HCT116 (cell line): Measurements from ENCODE around the gene ANKRD9. TPM values are rescaled to one million over a fixed set of nuclear protein-coding genes. Genes with fewer than 3 reads are reported as not detected.

Experiments used
- ATAC-seq: fragments of 200-7000 bp; cut with Tn5 transposase; 2 replicates; pipeline ENCODE4 v1.9.1; 2020; ENCODE audit warnings: mild to moderate bottlenecking, moderate library complexity
- BruUV-seq: library from RNA; stranded (reverse); fragments of 400-500 nt; replicated peaks from 2 replicates; lab custom pipeline; 2021; lab: Mats Ljungman, UMichigan
- CTCF ChIA-PET: fragments of 300-600 bp; sonication (Branson Sonifier 250); formaldehyde crosslinking; loops from one replicate; lab custom pipeline; 2021; ENCODE audit warnings: antibody characterized with exemption; lab: Charles Lee
- POLR2A ChIA-PET: fragments of 300-600, 350-600 bp; sonication (Branson Sonifier 250); formaldehyde crosslinking; loops from one replicate; lab custom pipeline; 2021; ENCODE audit warnings: antibody characterized with exemption; lab: Charles Lee
- RAD21 ChIA-PET, 2 experiments: fragments of 300-600 bp; sonication (Branson Sonifier 250); formaldehyde crosslinking; loops; one replicate each; lab custom pipeline; 2023; ENCODE audit warnings: low total read pairs in 2 of 2; ENCODE audit not compliant: uncharacterized antibody in 2 of 2, unreplicated experiment in 2 of 2, low non-redundant PET in 1 of 2; lab: Charles Lee
- DNase-seq: peaks from one replicate; pipeline ENCODE4 v3.0.0-alpha.2; 2010; ENCODE audit warnings: low read depth, low spot score
- H2AFZ ChIP-seq: fragments of 200-600 bp; shearing (Covaris generic), sonication (generic); 2 replicates; pipeline ENCODE4 v1.6.1; 2017; ENCODE audit warnings: low read depth, mixed run types, mixed read lengths, antibody characterized with exemption, low read length; ENCODE audit not compliant: poor library complexity, severe bottlenecking
- H3K27ac ChIP-seq: 2 replicates; pipeline ENCODE4 v1.5.1; 2012; ENCODE audit warnings: low read depth, low read length
- H3K27me3 ChIP-seq: fragments of 200-600 bp; sonication (generic); 2 replicates; pipeline ENCODE4 v1.6.1; 2016; ENCODE audit warnings: mixed run types, low read length, mixed read lengths; ENCODE audit not compliant: insufficient read depth
- H3K36me3 ChIP-seq, 2 experiments: fragments of 200-500 bp in 1 of 2; fragments of 200-600 bp in 1 of 2; sonication (Bioruptor generic) in 1 of 2; sonication (generic) in 1 of 2; 2 replicates each; pipeline versions ENCODE4 v1.5.1 to v1.6.1; 2014 to 2016; ENCODE audit warnings: low read length in 2 of 2, inconsistent platforms in 1 of 2, mixed read lengths in 1 of 2, mixed run types in 1 of 2; ENCODE audit not compliant: insufficient read depth in 2 of 2, control insufficient read depth in 1 of 2
- H3K4me1 ChIP-seq, 2 experiments: fragments of 200-600 bp in 1 of 2; sonication (generic) in 1 of 2; 2 replicates each; pipeline versions ENCODE4 v1.5.1 to v1.6.1; 2012 to 2017; ENCODE audit warnings: low read length in 2 of 2, inconsistent platforms in 1 of 2, mild to moderate bottlenecking in 1 of 2, mixed read lengths in 1 of 2, mixed run types in 1 of 2, moderate library complexity in 1 of 2; ENCODE audit not compliant: insufficient read depth in 2 of 2, control insufficient read depth in 1 of 2
- H3K4me2 ChIP-seq: fragments of 200-600 bp; sonication (generic); 2 replicates; pipeline ENCODE4 v1.6.1; 2017; ENCODE audit warnings: mixed run types, low read length, mixed read lengths
- H3K4me3 ChIP-seq, 2 experiments: fragments of 200-600 bp in 1 of 2; sonication (generic) in 1 of 2; replicated peaks in 1 of 2; 2 replicates each; pipeline ENCODE4 v1.5.1; 2011 to 2016; ENCODE audit warnings: low read length in 2 of 2, control low read depth in 1 of 2, low read depth in 1 of 2, mild to moderate bottlenecking in 1 of 2, mixed read lengths in 1 of 2, mixed run types in 1 of 2
- H3K79me2 ChIP-seq: fragments of 200-600 bp; sonication (generic); 2 replicates; pipeline ENCODE4 v1.6.1; 2017; ENCODE audit warnings: mild to moderate bottlenecking, mixed run types, low read length, moderate library complexity, mixed read lengths; ENCODE audit not compliant: insufficient read depth
- H3K9ac ChIP-seq: fragments of 200-600 bp; sonication (generic); 2 replicates; pipeline ENCODE4 v1.6.1; 2016; ENCODE audit warnings: low read length, mixed read lengths
- H3K9me2 ChIP-seq: fragments of 200-600 bp; sonication (generic), shearing (Covaris generic); 2 replicates; pipeline ENCODE4 v1.6.1; 2017; ENCODE audit warnings: mixed run types, mild to moderate bottlenecking, moderate library complexity; ENCODE audit not compliant: insufficient read depth
- H3K9me3 ChIP-seq, 2 experiments: fragments of 200-500 bp in 1 of 2; fragments of 200-600 bp in 1 of 2; sonication (Bioruptor generic) in 1 of 2; sonication (generic) in 1 of 2; 2 replicates each; pipeline ENCODE4 v1.6.1; 2014 to 2017; ENCODE audit warnings: low read length in 2 of 2, mixed read lengths in 2 of 2, inconsistent platforms in 1 of 2, low read depth in 1 of 2, mild to moderate bottlenecking in 1 of 2, mixed run types in 1 of 2, moderate library complexity in 1 of 2; ENCODE audit not compliant: control insufficient read depth in 1 of 2, insufficient read depth in 1 of 2
- H4K20me1 ChIP-seq: fragments of 200-600 bp; sonication (generic), shearing (Covaris generic); 2 replicates; pipeline ENCODE4 v1.6.1; 2017; ENCODE audit warnings: mixed run types, mild to moderate bottlenecking, moderate library complexity; ENCODE audit not compliant: insufficient read depth
- CEBPB ChIP-seq: IDR thresholded peaks from 2 replicates; pipeline ENCODE4 v1.6.1; 2012; ENCODE audit warnings: low read depth
- CTCF ChIP-seq, 3 experiments: fragments of 200-600 bp in 1 of 3; sonication (generic) in 1 of 3; IDR thresholded peaks in 2 of 3; conservative IDR thresholded peaks in 1 of 3; 2 replicates each; pipeline ENCODE4 v1.5.1; 2012 to 2017; ENCODE audit warnings: low read depth in 2 of 3, low read length in 2 of 3, antibody characterized with exemption in 1 of 3, borderline replicate concordance in 1 of 3, control low read depth in 1 of 3, mild to moderate bottlenecking in 1 of 3, mixed read lengths in 1 of 3, mixed run types in 1 of 3, moderate library complexity in 1 of 3; ENCODE audit not compliant: insufficient read depth in 1 of 3
- ELF1 ChIP-seq: IDR thresholded peaks from 2 replicates; pipeline ENCODE4 v1.6.1; 2012; ENCODE audit warnings: low read depth, borderline replicate concordance
- EZH2 ChIP-seq: fragments of 200-600 bp; sonication (generic); IDR thresholded peaks from 2 replicates; pipeline ENCODE4 v1.6.1; 2017; ENCODE audit warnings: antibody characterized with exemption, mixed run types
- EZH2phosphoT487 ChIP-seq: fragments of 200-600 bp; IDR thresholded peaks from 2 replicates; pipeline ENCODE4 v1.6.1; 2018; ENCODE audit warnings: antibody characterized with exemption, borderline replicate concordance
- FOSL1 ChIP-seq: IDR thresholded peaks from 2 replicates; pipeline ENCODE4 v1.6.1; 2012; ENCODE audit warnings: low read depth
- MAX ChIP-seq: IDR thresholded peaks from 2 replicates; pipeline ENCODE4 v1.6.1; 2012
- POLR2A ChIP-seq: IDR thresholded peaks from 2 replicates; pipeline ENCODE4 v1.7.0; 2011; ENCODE audit warnings: borderline replicate concordance; ENCODE audit not compliant: insufficient read depth, insufficient read length; ENCODE audit errors: extremely low read depth
- POLR2AphosphoS5 ChIP-seq: IDR thresholded peaks from 2 replicates; pipeline ENCODE4 v1.6.1; 2011; ENCODE audit warnings: mild to moderate bottlenecking, low read depth, low read length, moderate library complexity
- RAD21 ChIP-seq: IDR thresholded peaks from 2 replicates; pipeline ENCODE4 v1.6.1; 2012; ENCODE audit warnings: low read depth, mild to moderate bottlenecking
- SIN3A ChIP-seq: IDR thresholded peaks from 2 replicates; pipeline ENCODE4 v1.6.1; 2012; ENCODE audit warnings: low read depth
- SP1 ChIP-seq: IDR thresholded peaks from 2 replicates; pipeline ENCODE4 v1.6.1; 2012; ENCODE audit warnings: low read depth
- SRF ChIP-seq: IDR thresholded peaks from 2 replicates; pipeline ENCODE4 v1.6.1; 2012; ENCODE audit warnings: low read depth
- YY1 ChIP-seq: IDR thresholded peaks from 2 replicates; pipeline ENCODE4 v1.6.1; 2011; ENCODE audit warnings: low read length, low read depth, moderate library complexity, mild to moderate bottlenecking; ENCODE audit not compliant: insufficient replicate concordance; ENCODE audit errors: extremely low read depth
- ZBTB33 ChIP-seq: IDR thresholded peaks from 2 replicates; pipeline ENCODE4 v1.6.1; 2011; ENCODE audit warnings: mild to moderate bottlenecking, low read length, moderate library complexity; ENCODE audit not compliant: insufficient replicate concordance; ENCODE audit errors: extremely low read depth
- ZFX ChIP-seq: fragments of 450-650 bp; IDR thresholded peaks from 2 replicates; pipeline ENCODE4 v1.6.1; 2017
- intact Hi-C: fragments of 100-400 bp; cut with micrococcal nuclease; formaldehyde crosslinking; loops from 2 replicates; pipeline ENCODE4 v1.10.0; 2022
- total RNA-seq: library from RNA; stranded (reverse); gene quantifications from one replicate; pipeline ENCODE4 v1.2.1, GENCODE V29; 2021; ENCODE audit not compliant: unreplicated experiment

Gene ANKRD9
- total RNA-seq, 1 experiment from 2014 or later: 29.0 TPM

GRCh38 chr14:102484316-102484715 lies 25.3 kb downstream of the ANKRD9 start (continued):
- TF ChIP-seq ZBTB33 (no peak), CTCF (IDR thresholded peaks at IDR 0.05 in 2 of 3, conservative IDR thresholded peaks at IDR 0.05 in 1 of 3; ENCODE audit: borderline replicate concordance in 1 of 3, insufficient read depth in 1 of 3, low read depth in 2 of 3, low read length in 2 of 3) (no peak), MAX (no peak), ZFX (no peak), POLR2A (no peak), EZH2 (no peak), SP1 (no peak), CEBPB (no peak), POLR2AphosphoS5 (no peak), FOSL1 (no peak), EZH2phosphoT487 (no peak)
- TF ChIP-seq, all 23 proteins: peak for 0

GRCh38 chr14:102481791-102482238 lies 27.8 kb downstream of the ANKRD9 start:
- ChIA-PET POLR2A (no interaction called here), RAD21 (no interaction called here), CTCF (no interaction called here)
- H3K9ac ChIP-seq: no peak overlapping the region
- H2AFZ ChIP-seq: no peak overlapping the region
- no peaks in the 10 kb centered on the region for H3K36me3 ChIP-seq
- no peak overlapping the region for H3K27ac ChIP-seq
- H3K4me2 ChIP-seq: peak overlapping the region; percentile 20; the same call in 1 of the 2 replicates
- no peaks in the 10 kb centered on the region for H3K9me2 ChIP-seq
- no TSS peak for BruUV-seq
- H3K79me2 ChIP-seq: no peaks in the 10 kb centered on the region
- no peaks in the 10 kb centered on the region for H4K20me1 ChIP-seq
- peak; percentile 79 for ATAC-seq
- H3K9me3 ChIP-seq: no peaks in the 10 kb centered on the region
- H3K4me1 ChIP-seq: peaks cover 3 to 14% of the 10 kb centered on the region in 2 experiments; a peak in 3 of 4 replicates
- peak; percentile 21 for DNase-seq
- intact Hi-C loops: no loop called here
- no peaks in the 10 kb centered on the region for H3K27me3 ChIP-seq
- TF ChIP-seq CEBPB (no peak), ZBTB33 (no peak), SRF (no peak), SIN3A (no peak), SP1 (no peak), YY1 (no peak), RAD21 (no peak), ELF1 (no peak), POLR2A (no peak), ZFX (no peak), EZH2phosphoT487 (no peak)
- TF ChIP-seq, all 23 proteins: peak for 0
- no peak overlapping the region for H3K4me3 ChIP-seq
